Stimulated activated memory B cell treated with anti-CD40 and anti-IgM and Interleukin-4, amounts not matched to agents 10 μg/mL and 1 μg/mL and 100 μg/mL, for 72 hours (primary cell): ENCODE data around the gene RPS6KB2.
"Not testable (repeated sequence)": the region's sequence is repeated elsewhere in the genome, so short reads cannot be mapped to it uniquely, and the experiment has no call there.

Experiments used
- ATAC-seq: fragments of 150-1000 bp; cut with Tn5 transposase; 2 replicates; pipeline ENCODE4 v1.10.0; 2021
- H3K27ac Mint-ChIP-seq: one replicate; pipeline ENCODE4 v1.8.0; 2022; ENCODE audit warnings: mild to moderate bottlenecking, mixed read lengths
- H3K27me3 Mint-ChIP-seq: one replicate; pipeline ENCODE4 v1.8.0; 2022; ENCODE audit warnings: mixed read lengths
- H3K36me3 Mint-ChIP-seq: one replicate; pipeline ENCODE4 v1.8.0; 2022; ENCODE audit warnings: mixed read lengths
- H3K4me1 Mint-ChIP-seq: one replicate; pipeline ENCODE4 v1.8.0; 2022; ENCODE audit warnings: mixed read lengths
- H3K4me3 Mint-ChIP-seq: one replicate; pipeline ENCODE4 v1.8.0; 2022; ENCODE audit warnings: mild to moderate bottlenecking, moderate library complexity, mixed read lengths
- H3K9me3 Mint-ChIP-seq: one replicate; pipeline ENCODE4 v1.8.0; 2022; ENCODE audit warnings: mixed read lengths

RPS6KB2 gene

DNA sequence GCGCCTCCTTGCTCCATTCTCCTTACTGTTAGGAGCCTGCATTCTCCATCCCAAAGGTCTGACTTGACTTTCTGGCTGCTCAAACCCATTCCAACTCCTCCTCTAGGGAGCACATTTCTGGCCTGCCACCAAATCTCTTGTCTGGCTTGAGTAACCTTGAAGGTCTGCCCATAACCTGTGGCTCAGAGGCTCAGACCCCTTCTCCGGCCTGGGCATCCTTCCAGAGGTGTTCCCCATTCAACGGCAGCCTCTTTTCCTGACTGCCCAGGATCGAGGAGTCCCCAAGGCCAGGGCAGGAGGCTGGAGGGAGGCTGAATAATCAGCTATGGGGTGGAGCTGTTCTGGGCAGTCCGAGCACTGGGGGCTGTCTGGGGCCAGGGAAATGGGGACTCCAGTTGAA is 34.3 kb upstream of the RPS6KB2 start:
- H3K36me3 Mint-ChIP-seq = peaks cover 32% of the 10 kb centered on the region
- no peak overlapping the region for H3K27ac Mint-ChIP-seq
- H3K4me3 Mint-ChIP-seq = peak overlapping the region; percentile 33
- H3K9me3 Mint-ChIP-seq = no peaks in the 10 kb centered on the region
- H3K4me1 Mint-ChIP-seq = peaks cover 66% of the 10 kb centered on the region
- no peaks in the 10 kb centered on the region for H3K27me3 Mint-ChIP-seq
- no peak for ATAC-seq

- no peak for ATAC-seq
- Mint-ChIP-seq H3K4me1 (peaks cover 63% of the 10 kb centered on the region), H3K36me3 (peaks cover 37% of the 10 kb centered on the region)
Measured at GRCh38 chr11:67395555-67396258, 32.6 kb upstream of the RPS6KB2 start.

GRCh38 chr11:67396259-67396581 is 32.1 kb upstream of the RPS6KB2 start:
- no peak for ATAC-seq
- Mint-ChIP-seq H3K36me3 (peaks cover 38% of the 10 kb centered on the region), H3K9me3 (no peaks in the 10 kb centered on the region), H3K27ac (peak overlapping the region; percentile 30), H3K4me1 (peaks cover 61% of the 10 kb centered on the region), H3K27me3 (no peaks in the 10 kb centered on the region), H3K4me3 (no peak overlapping the region)

More at GRCh38 chr11:67395555-67396258, 32.6 kb upstream of the RPS6KB2 start:
- Mint-ChIP-seq H3K9me3 (no peaks in the 10 kb centered on the region), H3K4me3 (no peak overlapping the region), H3K27me3 (no peaks in the 10 kb centered on the region), H3K27ac (peak overlapping the region; percentile 30)

- Mint-ChIP-seq H3K9me3 (no peaks in the 10 kb centered on the region), H3K27me3 (no peaks in the 10 kb centered on the region), H3K4me1 (peaks cover 57% of the 10 kb centered on the region), H3K4me3 (no peak overlapping the region), H3K27ac (peak overlapping the region; percentile 30), H3K36me3 (peaks cover 38% of the 10 kb centered on the region)
- ATAC-seq = no peak
Measured at GRCh38 chr11:67396587-67397389, 31.5 kb upstream of the RPS6KB2 start.

DNA sequence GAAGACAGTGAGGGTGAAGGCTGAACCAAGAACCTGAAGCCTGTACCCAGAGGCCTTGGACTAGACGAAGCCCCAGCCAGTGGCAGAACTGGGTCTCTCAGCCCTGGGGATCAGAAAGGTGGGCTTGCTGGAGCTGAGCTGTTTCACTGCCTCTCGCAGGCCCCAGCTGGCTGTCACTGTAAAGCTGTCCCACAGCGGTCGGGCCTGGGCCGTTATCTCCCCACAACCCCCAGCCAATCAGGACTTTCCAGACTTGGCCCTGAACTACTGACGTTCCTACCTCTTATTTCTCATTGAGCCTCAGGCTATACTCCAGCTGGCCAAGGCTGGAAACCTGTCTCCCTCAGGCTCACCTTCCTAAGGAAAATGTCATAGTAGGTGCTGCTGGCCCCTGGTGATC is 30.8 kb upstream of the RPS6KB2 start:
- no peak for ATAC-seq
- Mint-ChIP-seq H3K4me1 (peaks cover 52% of the 10 kb centered on the region), H3K36me3 (peaks cover 38% of the 10 kb centered on the region), H3K4me3 (no peak overlapping the region), H3K27me3 (no peaks in the 10 kb centered on the region), H3K9me3 (no peaks in the 10 kb centered on the region), H3K27ac (no peak overlapping the region)

DNA sequence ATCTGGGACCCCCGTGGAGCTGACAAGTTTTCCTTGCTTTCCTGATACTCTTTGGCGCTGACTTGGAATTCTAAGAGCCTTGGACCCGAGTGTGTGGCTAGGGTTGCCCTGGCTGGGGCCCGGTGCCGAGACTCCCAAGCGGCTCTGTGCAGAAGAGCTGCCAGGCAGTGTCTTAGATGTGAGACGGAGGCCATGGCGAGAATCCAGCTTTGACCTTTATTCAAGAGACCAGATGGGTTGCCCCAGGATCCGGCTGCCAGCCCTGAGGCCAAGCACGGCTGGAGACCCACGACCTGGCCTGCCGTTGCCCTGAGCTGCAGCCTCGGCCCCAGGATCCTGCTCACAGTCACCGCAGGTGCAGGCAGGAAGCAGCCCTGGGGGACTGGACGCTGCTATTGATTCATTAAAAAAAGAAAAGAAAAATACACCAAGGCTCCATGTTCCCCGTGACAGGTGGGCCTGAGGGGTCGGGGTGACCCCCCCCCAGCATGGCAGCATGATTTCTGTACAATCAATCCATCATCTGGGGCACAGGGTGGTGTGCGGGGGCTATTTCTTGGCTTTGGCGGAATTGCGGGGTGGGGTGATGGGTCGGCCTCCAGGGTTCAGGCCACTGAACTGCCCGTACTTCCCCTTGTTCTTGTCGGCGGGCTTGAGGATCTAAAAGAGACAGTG is 30.2 kb upstream of the RPS6KB2 start:
- H3K27me3 Mint-ChIP-seq = no peaks in the 10 kb centered on the region
- H3K9me3 Mint-ChIP-seq = no peaks in the 10 kb centered on the region
- peaks cover 38% of the 10 kb centered on the region for H3K36me3 Mint-ChIP-seq
- no peak overlapping the region for H3K27ac Mint-ChIP-seq
- H3K4me1 Mint-ChIP-seq = peaks cover 48% of the 10 kb centered on the region
- no peak for ATAC-seq
- no peak overlapping the region for H3K4me3 Mint-ChIP-seq

DNA sequence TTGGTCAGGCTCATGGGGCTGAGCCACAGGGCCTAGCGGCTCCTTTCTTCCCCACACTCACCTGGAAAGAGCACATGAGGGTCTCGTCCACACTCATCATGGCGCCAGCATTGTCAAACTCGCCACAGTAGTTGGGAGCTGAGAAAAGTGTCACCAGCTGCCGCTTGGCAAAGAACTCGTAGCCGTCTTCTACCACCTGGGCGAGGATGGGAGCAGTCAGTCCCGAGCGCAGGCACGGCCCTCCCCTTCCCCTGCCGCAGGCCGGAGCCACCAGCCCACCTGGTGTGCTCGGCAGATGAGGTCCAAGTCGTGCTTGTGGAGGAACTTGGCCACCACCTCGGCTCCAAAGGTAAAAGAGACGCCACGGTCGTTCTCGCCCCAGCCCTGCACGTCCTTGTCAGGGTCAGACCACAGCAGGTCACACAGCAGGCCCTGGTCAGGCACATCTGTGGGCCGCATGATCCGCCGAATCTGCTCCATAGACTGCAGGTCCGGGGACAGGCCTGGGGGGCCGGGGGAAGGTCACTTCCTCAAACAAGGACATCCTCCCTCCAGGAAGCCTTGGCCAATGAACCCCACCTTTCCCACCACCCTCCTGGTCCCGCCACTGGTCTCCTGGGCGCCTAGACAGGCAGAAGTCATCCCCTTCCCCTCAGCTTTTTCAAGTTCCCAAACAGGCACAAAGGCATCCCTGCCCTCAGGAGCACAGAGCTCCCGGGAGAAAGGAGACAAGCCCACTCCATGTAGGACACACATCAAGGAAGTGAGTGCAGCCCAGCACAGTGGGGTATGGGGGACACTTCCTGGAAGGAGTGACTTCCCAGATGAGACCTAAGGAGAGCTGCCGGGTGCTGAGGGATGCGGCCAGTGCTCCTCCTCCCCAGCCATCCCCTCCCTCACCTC is 29.4 kb upstream of the RPS6KB2 start:
- H3K4me1 Mint-ChIP-seq = peaks cover 46% of the 10 kb centered on the region

DNA sequence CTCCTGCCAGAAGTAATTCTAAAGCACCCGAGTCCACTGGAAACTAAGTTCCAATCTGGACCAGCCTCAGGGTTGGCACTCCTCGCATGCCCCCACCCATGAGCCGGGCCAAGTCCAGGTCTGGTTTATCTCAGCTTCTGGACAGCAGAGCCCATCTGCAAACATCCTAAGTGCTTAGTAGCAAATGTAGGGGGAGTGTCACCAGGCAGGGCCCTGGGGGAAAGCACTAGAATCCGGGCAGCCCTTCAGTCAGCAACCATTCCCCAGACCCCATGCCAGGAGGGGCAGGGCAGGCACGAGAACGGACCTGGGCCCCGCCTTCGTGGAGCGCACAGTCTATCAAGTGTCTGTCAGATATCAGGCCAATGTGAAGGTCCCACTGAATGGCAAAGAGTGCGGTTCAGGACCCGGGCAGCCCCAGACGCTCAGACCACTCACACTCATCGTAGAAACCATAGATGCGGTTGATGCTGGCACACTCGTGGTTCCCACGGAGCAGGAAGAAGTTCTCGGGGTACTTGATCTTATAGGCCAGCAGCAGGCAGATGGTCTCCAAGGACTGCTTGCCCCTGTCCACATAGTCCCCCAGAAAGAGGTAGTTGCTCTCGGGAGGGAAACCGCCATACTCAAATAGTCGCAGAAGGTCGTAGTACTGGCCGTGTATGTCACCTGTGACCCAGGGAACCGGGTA is 27.9 kb upstream of the RPS6KB2 start:
- Mint-ChIP-seq H3K27ac (peak overlapping the region; percentile 75), H3K36me3 (peaks cover 31% of the 10 kb centered on the region), H3K4me3 (peak overlapping the region; percentile 89), H3K4me1 (peaks cover 55% of the 10 kb centered on the region), H3K9me3 (no peaks in the 10 kb centered on the region), H3K27me3 (no peaks in the 10 kb centered on the region)
- no peak for ATAC-seq

More for the DNA sequence above, 29.4 kb upstream of the RPS6KB2 start:
- no peak for ATAC-seq
- no peaks in the 10 kb centered on the region for H3K9me3 Mint-ChIP-seq
- H3K27me3 Mint-ChIP-seq = no peaks in the 10 kb centered on the region
- peak overlapping the region; percentile 12 for H3K4me3 Mint-ChIP-seq
- peaks cover 34% of the 10 kb centered on the region for H3K36me3 Mint-ChIP-seq
- H3K27ac Mint-ChIP-seq = no peak overlapping the region

DNA sequence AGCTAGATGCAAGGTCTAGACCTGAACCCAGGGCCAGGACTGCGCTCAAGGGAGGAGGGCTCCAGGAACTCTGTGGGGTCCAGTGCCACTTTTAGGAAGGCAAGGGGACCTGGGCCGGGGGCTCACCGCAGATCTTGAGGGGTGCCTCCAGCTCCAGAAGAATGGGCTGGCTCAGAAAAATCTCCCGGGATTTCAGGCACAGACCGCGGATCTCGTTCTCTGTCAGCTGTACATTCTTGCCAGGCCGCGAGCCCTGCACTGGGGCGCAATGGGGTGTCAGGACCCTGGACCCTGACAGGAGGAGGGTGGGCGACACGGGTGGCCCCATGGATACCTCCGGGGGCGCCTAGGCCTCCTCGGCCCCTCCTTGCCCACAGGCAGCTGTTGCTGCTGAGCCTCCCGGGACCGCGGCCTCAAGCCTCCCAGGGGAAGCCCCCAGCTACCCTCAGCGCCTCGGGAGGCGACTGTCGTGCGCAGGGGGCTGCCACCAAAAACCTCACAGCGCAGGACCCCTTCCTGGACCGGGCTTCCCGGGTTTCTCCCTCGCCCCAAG is 27.3 kb upstream of the RPS6KB2 start:
- Mint-ChIP-seq H3K27ac (peak overlapping the region; percentile 75), H3K4me1 (peaks cover 60% of the 10 kb centered on the region), H3K9me3 (no peaks in the 10 kb centered on the region), H3K36me3 (peaks cover 30% of the 10 kb centered on the region), H3K4me3 (peak overlapping the region; percentile 89), H3K27me3 (no peaks in the 10 kb centered on the region)
- peak; percentile 42 for ATAC-seq

DNA sequence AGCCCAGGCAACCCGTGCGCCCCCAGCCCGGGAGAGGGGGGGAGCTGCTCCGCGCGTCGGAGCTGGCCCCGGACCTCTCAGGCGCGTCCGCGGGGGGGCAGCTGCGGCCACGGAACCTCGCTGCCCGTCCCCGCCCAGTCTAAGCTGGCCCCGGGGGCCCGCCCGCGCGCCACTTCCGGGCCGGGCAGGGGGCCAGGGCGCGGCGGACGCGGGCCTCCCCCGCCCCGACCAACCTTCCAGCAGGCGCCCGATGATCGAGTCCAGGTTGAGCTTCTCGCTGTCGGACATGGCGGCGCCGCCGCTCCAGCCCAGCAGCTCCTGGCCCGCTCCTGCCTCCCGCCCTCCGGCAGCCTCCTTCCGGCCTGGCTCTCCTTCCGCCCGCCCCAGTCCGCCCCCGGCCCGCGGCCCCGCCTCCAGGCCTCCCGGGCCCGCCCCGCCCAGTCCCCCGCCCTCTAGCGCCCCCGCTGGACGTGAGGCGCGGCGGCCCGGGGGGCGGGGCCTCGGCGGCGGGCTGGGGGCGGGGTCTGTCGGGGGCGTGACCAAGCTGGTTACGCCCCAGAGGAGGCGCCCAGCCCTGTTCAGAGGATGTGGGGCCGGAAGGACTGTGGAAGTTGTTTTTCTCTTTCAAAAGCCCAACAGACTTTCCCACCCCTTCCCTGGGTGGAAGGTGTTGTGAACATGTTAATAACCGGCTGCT is 26.7 kb upstream of the RPS6KB2 start, which contains the start of gene PPP1CA:
Gene PPP1CA, minus strand, starts transcription at position 364 of the 697 bp plus-strand sequence. Its CDS starts 76 bp downstream, at position 288.
- Mint-ChIP-seq H3K9me3 (no peaks in the 10 kb centered on the region), H3K27ac (peak within 1 kb of the TSS; percentile 75), H3K27me3 (no peaks in the 10 kb centered on the region), H3K36me3 (peaks cover 30% of the 10 kb centered on the region), H3K4me1 (peaks cover 60% of the 10 kb centered on the region), H3K4me3 (peak within 1 kb of the TSS; percentile 89)
- peak; percentile 87 for ATAC-seq

DNA sequence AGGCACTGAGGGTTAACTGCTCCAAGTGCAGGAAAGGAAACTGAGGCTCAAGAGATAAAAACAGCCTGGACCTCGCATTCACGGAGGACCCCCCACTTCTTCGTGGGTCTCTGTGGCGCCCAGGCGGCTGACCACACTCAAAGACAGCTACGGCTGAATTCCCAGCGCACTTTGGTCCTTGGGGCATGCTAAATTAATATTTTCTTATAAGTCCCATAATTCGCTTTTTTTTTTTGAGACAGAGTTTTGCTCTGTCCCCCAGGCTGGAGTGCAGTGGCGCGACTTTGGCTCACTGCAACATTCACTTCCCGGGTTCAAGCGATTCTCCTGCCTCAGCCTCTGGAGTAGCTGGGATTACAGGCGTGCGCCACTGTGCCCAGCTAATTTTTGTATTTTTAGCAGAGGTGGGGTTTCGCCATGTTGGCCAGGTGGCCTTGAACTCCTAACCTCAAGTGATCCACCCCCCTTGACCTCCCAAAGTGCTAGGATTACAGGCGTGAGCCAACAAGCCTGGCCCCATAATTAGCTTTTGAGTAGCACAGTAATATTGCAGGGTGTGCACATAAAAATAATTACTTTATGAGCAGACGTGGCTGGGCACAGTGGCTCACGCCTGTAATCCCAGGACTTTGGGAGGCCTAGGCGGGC is 26.0 kb upstream of the RPS6KB2 start:
- H3K4me3 Mint-ChIP-seq = peak overlapping the region; percentile 86
- peaks cover 30% of the 10 kb centered on the region for H3K36me3 Mint-ChIP-seq
- not testable (repeated sequence) for H3K27me3 Mint-ChIP-seq, H3K9me3 Mint-ChIP-seq, ATAC-seq
- H3K27ac Mint-ChIP-seq = peak overlapping the region; percentile 75
- peaks cover 60% of the 10 kb centered on the region for H3K4me1 Mint-ChIP-seq

DNA sequence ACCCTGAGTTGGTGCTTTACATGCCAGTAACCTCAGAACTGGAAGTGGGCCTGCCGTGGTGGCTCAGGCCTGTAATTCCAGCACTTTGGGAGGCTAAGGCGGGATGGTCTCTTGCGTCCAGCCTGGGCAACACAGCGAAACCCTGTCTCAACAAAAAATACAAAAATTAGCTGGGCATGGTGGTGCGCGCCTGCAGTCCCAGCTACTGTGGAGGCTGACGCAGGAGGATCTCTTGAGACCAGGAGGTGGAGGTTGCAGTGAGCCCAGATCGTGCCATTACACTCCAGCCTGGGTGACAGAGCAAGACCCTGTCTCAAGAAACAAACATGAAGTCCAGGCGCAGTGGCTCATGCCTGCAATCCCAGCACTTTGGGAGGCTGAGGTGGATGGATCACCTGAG is 25.2 kb upstream of the RPS6KB2 start:
- peaks cover 62% of the 10 kb centered on the region for H3K4me1 Mint-ChIP-seq
- H3K9me3 Mint-ChIP-seq, ATAC-seq, H3K27me3 Mint-ChIP-seq: not testable (repeated sequence)
- H3K4me3 Mint-ChIP-seq = peak overlapping the region; percentile 86
- peaks cover 24% of the 10 kb centered on the region for H3K36me3 Mint-ChIP-seq
- H3K27ac Mint-ChIP-seq = peak overlapping the region; percentile 75

GRCh38 chr11:67404515-67405195 is 23.6 kb upstream of the RPS6KB2 start:
- no peak for ATAC-seq
- Mint-ChIP-seq H3K36me3 (peaks cover 18% of the 10 kb centered on the region), H3K27me3 (no peaks in the 10 kb centered on the region), H3K27ac (peak overlapping the region; percentile 75), H3K4me1 (peaks cover 73% of the 10 kb centered on the region), H3K4me3 (peak overlapping the region; percentile 86), H3K9me3 (no peaks in the 10 kb centered on the region)
